ENCODE data around the gene FGF7.

- TF ChIP-seq CTCF (IDR thresholded peaks at IDR 0.05; ENCODE audit: poor library complexity, severe bottlenecking) (no peak), TAF1 (IDR thresholded peaks at IDR 0.05; ENCODE audit: low read depth) (no peak), EZH2 (IDR thresholded peaks at IDR 0.05; ENCODE audit: borderline replicate concordance, insufficient read depth, low read length, poor library complexity, severe bottlenecking) (no peak)
Observed at GRCh38 chr15:49501586-49501985, 78.5 kb downstream of the FGF7 start.
